K562 (cell line): Measurements from ENCODE around the gene RABEPK. TPM values are rescaled to one million over a fixed set of nuclear protein-coding genes. Genes with fewer than 3 reads are reported as not detected.

Source experiments
- ATAC-seq: fragments of 200-7000 bp; cut with Tn5 transposase; 3 replicates; pipeline ENCODE4 v1.9.1; 2020; ENCODE audit warnings: moderate library complexity
- BruUV-seq: library from RNA; stranded (reverse); fragments of 400-500 nt; replicated peaks from 2 replicates; lab custom pipeline; 2021; lab: Mats Ljungman, UMichigan
- CTCF ChIA-PET: fragments of 300-600 bp; formaldehyde crosslinking; extraction: SDS; loops from one replicate; lab custom pipeline; 2021; ENCODE audit warnings: low intra/inter-chr PET ratio; lab: Yijun Ruan, JAX
- POLR2A ChIA-PET: fragments of 300-600, 350-650 bp; sonication (Branson Sonifier 250); formaldehyde crosslinking; extraction: SDS; loops from one replicate; lab custom pipeline; 2021; ENCODE audit warnings: antibody characterized with exemption, inconsistent platforms; lab: Yijun Ruan, JAX
- DNase-seq, 4 experiments: peaks; one replicate each; pipeline versions ENCODE4 v3.0.0 to v3.0.0-alpha.2; 2011 to 2018; ENCODE audit warnings: low spot score in 3 of 4, mixed read lengths in 3 of 4; ENCODE audit errors: extremely low read depth in 1 of 4
- FAIRE-seq: peaks from 2 replicates; lab custom pipeline; 2011; peaks lifted over from hg19 to GRCh38; lab: Jason Lieb, UNC
- H2AFZ ChIP-seq: 2 replicates; pipeline ENCODE4 v1.6.0; 2011; ENCODE audit warnings: low read depth, low read length, control low read depth, inconsistent platforms
- H3K27ac ChIP-seq: fragments of 200-600 bp; 3 replicates; pipeline ENCODE4 v1.8.0; 2011; ENCODE audit warnings: low read depth, mild to moderate bottlenecking, control low read depth, inconsistent platforms, low read length, moderate library complexity, mixed read lengths; ENCODE audit errors: extremely low read depth
- H3K27me3 ChIP-seq, 2 experiments: fragments of 300-600 bp in 1 of 2; 2 replicates in 1 of 2; 3 replicates in 1 of 2; pipeline versions ENCODE4 v1.6.0 to v1.8.0; 2011; ENCODE audit warnings: inconsistent platforms in 2 of 2, low read length in 2 of 2, mild to moderate bottlenecking in 1 of 2, mixed read lengths in 1 of 2, moderate library complexity in 1 of 2; ENCODE audit not compliant: control insufficient read depth in 2 of 2, insufficient read depth in 2 of 2
- H3K36me3 ChIP-seq: fragments of 300-600 bp; 3 replicates; pipeline ENCODE4 v1.8.0; 2011; ENCODE audit warnings: mild to moderate bottlenecking, low read length, inconsistent platforms; ENCODE audit not compliant: control insufficient read depth, insufficient read depth
- H3K4me1 ChIP-seq, 2 experiments: fragments of 200-600 bp in 1 of 2; replicated peaks in 1 of 2; 2 replicates in 1 of 2; 3 replicates in 1 of 2; pipeline versions ENCODE4 v1.5.1 to v1.8.0; 2011; ENCODE audit warnings: inconsistent platforms in 2 of 2, low read length in 2 of 2, mild to moderate bottlenecking in 1 of 2, mixed read lengths in 1 of 2, moderate library complexity in 1 of 2; ENCODE audit not compliant: control insufficient read depth in 2 of 2, insufficient read depth in 2 of 2
- H3K4me2 ChIP-seq: 2 replicates; pipeline ENCODE4 v1.6.1; 2011; ENCODE audit warnings: low read length, control low read depth, inconsistent platforms, mixed read lengths; ENCODE audit not compliant: insufficient read depth
- H3K4me3 ChIP-seq: fragments of 200-600 bp; sonication (generic), shearing (Covaris generic); 2 replicates; pipeline ENCODE4 v1.5.1; 2016; ENCODE audit warnings: control low read depth, inconsistent platforms
- H3K79me2 ChIP-seq: fragments of 200-600 bp; 3 replicates; pipeline ENCODE4 v1.8.0; 2011; ENCODE audit warnings: low read length, inconsistent platforms; ENCODE audit not compliant: control insufficient read depth, insufficient read depth
- H3K9ac ChIP-seq, 2 experiments: 2 replicates each; pipeline versions ENCODE4 v1.6.0 to v1.6.1; 2011; ENCODE audit warnings: low read depth in 2 of 2, low read length in 2 of 2, control low read depth in 1 of 2, inconsistent platforms in 1 of 2, mild to moderate bottlenecking in 1 of 2, mixed read lengths in 1 of 2; ENCODE audit not compliant: insufficient read depth in 1 of 2
- H3K9me1 ChIP-seq: one replicate; pipeline ENCODE4 v1.6.0; 2011; ENCODE audit warnings: inconsistent platforms, mild to moderate bottlenecking, low read length, moderate library complexity; ENCODE audit not compliant: control insufficient read depth, insufficient read depth
- H3K9me3 ChIP-seq: replicated peaks from 2 replicates; pipeline ENCODE4 v1.5.1; 2011; ENCODE audit warnings: low read depth, low read length, inconsistent platforms; ENCODE audit not compliant: control insufficient read depth, insufficient read depth
- H4K20me1 ChIP-seq: replicated peaks from 2 replicates; pipeline ENCODE4 v1.6.1; 2011; ENCODE audit warnings: low read length, inconsistent platforms, mixed read lengths; ENCODE audit not compliant: control insufficient read depth, insufficient read depth
- ESRRA ChIP-seq: fragments of 450-650 bp; IDR thresholded peaks from 2 replicates; pipeline ENCODE4 v1.6.1; 2014; ENCODE audit warnings: low read depth, mild to moderate bottlenecking, moderate library complexity, borderline replicate concordance
- GABPB2 ChIP-seq: fragments of 250-450 bp; sonication (Bioruptor Pico); conservative IDR thresholded peaks from 2 replicates; pipeline ENCODE4 v1.5.1; 2021; ENCODE audit warnings: mild to moderate bottlenecking
- MYC ChIP-seq, 2 experiments: fragments of 250-450 bp in 1 of 2; sonication (Bioruptor Pico) in 1 of 2; IDR thresholded peaks; 2 replicates each; pipeline versions ENCODE4 v1.5.1 to v1.6.1; 2012 to 2021; ENCODE audit warnings: low read depth in 2 of 2, borderline replicate concordance in 1 of 2, improper control_type of control experiment in 1 of 2, low read length in 1 of 2, mild to moderate bottlenecking in 1 of 2, moderate library complexity in 1 of 2
- PTBP1 ChIP-seq: fragments of 200-400 bp; formaldehyde crosslinking; IDR thresholded peaks from 2 replicates; pipeline ENCODE4 v1.6.1; 2017; ENCODE audit warnings: low read depth, low read length
- RUNX1 ChIP-seq: sonication (generic); IDR thresholded peaks from 2 replicates; pipeline ENCODE4 v1.6.1; 2016; ENCODE audit warnings: antibody characterized with exemption, low read depth
- SIN3A ChIP-seq, 2 experiments: fragments of 150-350 bp in 1 of 2; IDR thresholded peaks; 2 replicates each; pipeline ENCODE4 v1.6.1; 2011 to 2016; ENCODE audit warnings: borderline replicate concordance in 2 of 2, low read depth in 2 of 2, low read length in 2 of 2, mild to moderate bottlenecking in 2 of 2, moderate library complexity in 2 of 2; ENCODE audit not compliant: control insufficient read depth in 1 of 2
- WGBS: fragments of 100-300 bp; shearing (Covaris generic); methylation state at CpG from one replicate; pipeline ENCODE4 v1.1.6; 2016; ENCODE audit warnings: low coverage, mixed read lengths; ENCODE audit not compliant: insufficient coverage; ENCODE audit errors: missing lambda C conversion rate; 5-methylcytosine and 5-hydroxymethylcytosine counted together
- in situ Hi-C: fragments of 300-500 bp; cut with MboI; formaldehyde crosslinking; loops from 4 replicates; pipeline ENCODE4 v1.15.0; 2018; ENCODE audit warnings: inconsistent platforms, mixed read lengths
- intact Hi-C: fragments of 100-400 bp; cut with micrococcal nuclease; formaldehyde crosslinking; loops from 2 replicates; pipeline ENCODE4 v1.14.2; 2022
- polyA plus RNA-seq, 8 experiments: library from polyadenylated mRNA; depleted of rRNA in 4 of 8; stranded (reverse) in 5 of 8; unstranded in 3 of 8; fragments of >200 nt; fragmentation: Nextera tagmentation in 2 of 8; fragmentation: Illumina TruSeq in 1 of 8; extraction: Ambion mirVana in 2 of 8; extraction: Trizol in 1 of 8; gene quantifications; 2 replicates each; pipeline versions ENCODE4 v1.2.1 to v1.2.3, GENCODE V29; 2011 to 2014; ENCODE audit warnings: inconsistent platforms in 1 of 8, missing spikeins in 1 of 8
- total RNA-seq, 7 experiments: library from RNA; depleted of rRNA in 6 of 7; stranded (reverse); fragments of >200 nt in 6 of 7; fragmentation: Illumina TruSeq in 2 of 7; extraction: Trizol in 2 of 7; gene quantifications; 2 replicates each; pipeline versions ENCODE4 v1.2.1 to v1.2.3, GENCODE V29; 2011 to 2021; ENCODE audit warnings: low replicate concordance in 1 of 7
- TF ChIP-seq, protein P1 (sequence below): IDR thresholded peaks from 2 replicates; pipeline ENCODE4 v1.6.1; 2012; ENCODE audit warnings: low read depth, low read length, improper control_type of control experiment, borderline replicate concordance
- TF ChIP-seq, protein P2 (sequence below): fragments of 250-450 bp; sonication (Bioruptor Pico); IDR thresholded peaks from 2 replicates; pipeline ENCODE4 v1.8.0; 2021; ENCODE audit warnings: borderline replicate concordance, mild to moderate bottlenecking, moderate library complexity; ENCODE audit not compliant: poor library complexity, severe bottlenecking
- TF ChIP-seq, protein P3 (sequence below): sonication (generic); formaldehyde crosslinking; IDR thresholded peaks from 2 replicates; pipeline ENCODE4 v1.8.1; 2023; ENCODE audit warnings: mild to moderate bottlenecking, missing genetic modification reagents
- TF ChIP-seq, protein P4 (sequence below): fragments of 250-450 bp; sonication (Bioruptor Pico); IDR thresholded peaks from 2 replicates; pipeline ENCODE4 v1.5.0; 2021; ENCODE audit warnings: mild to moderate bottlenecking, moderate library complexity
- TF ChIP-seq, protein P5 (sequence below): fragments of 450-650 bp; formaldehyde crosslinking; conservative IDR thresholded peaks from 2 replicates; pipeline ENCODE4 v1.4.0; 2022; ENCODE audit warnings: mild to moderate bottlenecking, missing genetic modification characterization

Gene RABEPK
- total and polyA plus RNA-seq, 9 of the 15 experiments (the other 6 are each of a cell fraction or from before 2014, with no cell fraction given) = 38.3 to 113 (median 52.8) TPM

DNA sequence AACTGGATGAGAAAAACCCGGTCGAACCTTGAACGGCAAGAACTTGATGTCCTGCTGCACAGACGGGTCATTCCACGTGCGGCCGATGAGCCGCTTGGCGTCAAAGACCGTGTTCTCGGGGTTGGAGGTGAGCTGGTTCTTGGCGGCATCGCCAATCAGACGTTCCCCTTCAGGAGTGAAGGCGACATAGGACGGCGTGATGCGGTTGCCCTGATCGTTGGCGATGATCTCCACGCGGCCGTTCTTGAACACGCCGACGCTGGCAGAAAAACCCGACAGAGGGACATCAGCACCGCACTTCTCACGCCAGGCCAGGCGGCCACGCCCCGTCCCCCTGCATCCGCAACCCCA is 40.3 kb downstream of the RABEPK start:
- WGBS = under 1% methylated on average over 32 of the region's 33 CpGs
- Histone ChIP-seq H3K79me2 (peaks cover 66% of the 10 kb centered on the region), H3K9ac (peak overlapping the region; percentile 96), H2AFZ (peak overlapping the region; percentile 40; the same call in 1 of the 2 replicates), H3K27ac (peak overlapping the region; percentile 94), H3K4me3 (peak overlapping the region; percentile 92), H3K4me1 (peaks cover 20 to 31% of the 10 kb centered on the region in 2 experiments; a peak in 4 of 5 replicates), H4K20me1 (peaks cover 51% of the 10 kb centered on the region), H3K27me3 (no peaks in the 10 kb centered on the region; a peak in 1 of 5 replicates), H3K9me3 (no peaks in the 10 kb centered on the region), H3K9me1 (no peaks in the 10 kb centered on the region), H3K36me3 (peaks cover 54% of the 10 kb centered on the region), H3K4me2 (peak overlapping the region; percentile 97)
- intact Hi-C loops = loop anchor here (2.0 to 5.0 kb wide), 2 partner anchors 40 to 373 kb away; partner anchors contain the start of gene RABEPK
- in situ Hi-C loops = no loop called here
- TSS peak; percentile 58 for BruUV-seq
- POLR2A ChIA-PET = interaction anchor here (0.6 to 2.7 kb wide), 22 partner anchors 8 to 299 kb away, joined by 3 to 40 read pairs (median 6); partner anchors contain the start of gene GAPVD1
- ATAC-seq (peak; percentile 4), DNase-seq (peak; percentile 28 to 74 (median 72)), FAIRE-seq (no peak)
- CTCF ChIA-PET = no interaction called here
- TF ChIP-seq GABPB2 = peak; percentile 71; the same call in 1 of the 2 replicates
- TF ChIP-seq, protein P1, sequence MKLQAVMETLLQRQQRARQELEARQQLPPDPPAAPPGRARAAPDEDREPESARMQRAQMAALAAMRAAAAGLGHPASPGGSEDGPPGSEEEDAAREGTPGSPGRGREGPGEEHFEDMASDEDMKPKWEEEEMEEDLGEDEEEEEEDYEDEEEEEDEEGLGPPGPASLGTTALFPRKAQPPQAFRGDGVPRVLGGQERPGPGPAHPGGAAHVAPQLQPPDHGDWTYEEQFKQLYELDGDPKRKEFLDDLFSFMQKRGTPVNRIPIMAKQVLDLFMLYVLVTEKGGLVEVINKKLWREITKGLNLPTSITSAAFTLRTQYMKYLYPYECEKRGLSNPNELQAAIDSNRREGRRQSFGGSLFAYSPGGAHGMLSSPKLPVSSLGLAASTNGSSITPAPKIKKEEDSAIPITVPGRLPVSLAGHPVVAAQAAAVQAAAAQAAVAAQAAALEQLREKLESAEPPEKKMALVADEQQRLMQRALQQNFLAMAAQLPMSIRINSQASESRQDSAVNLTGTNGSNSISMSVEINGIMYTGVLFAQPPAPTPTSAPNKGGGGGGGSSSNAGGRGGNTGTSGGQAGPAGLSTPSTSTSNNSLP = no peak
- TF ChIP-seq, protein P2, sequence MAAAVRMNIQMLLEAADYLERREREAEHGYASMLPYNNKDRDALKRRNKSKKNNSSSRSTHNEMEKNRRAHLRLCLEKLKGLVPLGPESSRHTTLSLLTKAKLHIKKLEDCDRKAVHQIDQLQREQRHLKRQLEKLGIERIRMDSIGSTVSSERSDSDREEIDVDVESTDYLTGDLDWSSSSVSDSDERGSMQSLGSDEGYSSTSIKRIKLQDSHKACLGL (CRISPR knock-in tag) = peak; percentile 42
- TF ChIP-seq, protein P3, sequence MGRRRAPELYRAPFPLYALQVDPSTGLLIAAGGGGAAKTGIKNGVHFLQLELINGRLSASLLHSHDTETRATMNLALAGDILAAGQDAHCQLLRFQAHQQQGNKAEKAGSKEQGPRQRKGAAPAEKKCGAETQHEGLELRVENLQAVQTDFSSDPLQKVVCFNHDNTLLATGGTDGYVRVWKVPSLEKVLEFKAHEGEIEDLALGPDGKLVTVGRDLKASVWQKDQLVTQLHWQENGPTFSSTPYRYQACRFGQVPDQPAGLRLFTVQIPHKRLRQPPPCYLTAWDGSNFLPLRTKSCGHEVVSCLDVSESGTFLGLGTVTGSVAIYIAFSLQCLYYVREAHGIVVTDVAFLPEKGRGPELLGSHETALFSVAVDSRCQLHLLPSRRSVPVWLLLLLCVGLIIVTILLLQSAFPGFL (CRISPR knock-in tag) = peak; percentile 4; the same call in 1 of the 2 replicates
- peak; percentile 67; the same call in 1 of the 2 replicates for TF ChIP-seq RUNX1
- peak; percentile 51; the same call in 1 of the 2 replicates for TF ChIP-seq MYC (IDR thresholded peaks at IDR 0.05; ENCODE audit: low read depth, low read length)
- TF ChIP-seq MYC (CRISPR knock-in tag; IDR thresholded peaks at IDR 0.05; ENCODE audit: borderline replicate concordance, low read depth) = 0 out of 2 replicates have a peak, but pooled peaks have one; percentile 45
- TF ChIP-seq PTBP1 = 0 out of 2 replicates have a peak, but pooled peaks have one; percentile 14
- TF ChIP-seq, protein P4, sequence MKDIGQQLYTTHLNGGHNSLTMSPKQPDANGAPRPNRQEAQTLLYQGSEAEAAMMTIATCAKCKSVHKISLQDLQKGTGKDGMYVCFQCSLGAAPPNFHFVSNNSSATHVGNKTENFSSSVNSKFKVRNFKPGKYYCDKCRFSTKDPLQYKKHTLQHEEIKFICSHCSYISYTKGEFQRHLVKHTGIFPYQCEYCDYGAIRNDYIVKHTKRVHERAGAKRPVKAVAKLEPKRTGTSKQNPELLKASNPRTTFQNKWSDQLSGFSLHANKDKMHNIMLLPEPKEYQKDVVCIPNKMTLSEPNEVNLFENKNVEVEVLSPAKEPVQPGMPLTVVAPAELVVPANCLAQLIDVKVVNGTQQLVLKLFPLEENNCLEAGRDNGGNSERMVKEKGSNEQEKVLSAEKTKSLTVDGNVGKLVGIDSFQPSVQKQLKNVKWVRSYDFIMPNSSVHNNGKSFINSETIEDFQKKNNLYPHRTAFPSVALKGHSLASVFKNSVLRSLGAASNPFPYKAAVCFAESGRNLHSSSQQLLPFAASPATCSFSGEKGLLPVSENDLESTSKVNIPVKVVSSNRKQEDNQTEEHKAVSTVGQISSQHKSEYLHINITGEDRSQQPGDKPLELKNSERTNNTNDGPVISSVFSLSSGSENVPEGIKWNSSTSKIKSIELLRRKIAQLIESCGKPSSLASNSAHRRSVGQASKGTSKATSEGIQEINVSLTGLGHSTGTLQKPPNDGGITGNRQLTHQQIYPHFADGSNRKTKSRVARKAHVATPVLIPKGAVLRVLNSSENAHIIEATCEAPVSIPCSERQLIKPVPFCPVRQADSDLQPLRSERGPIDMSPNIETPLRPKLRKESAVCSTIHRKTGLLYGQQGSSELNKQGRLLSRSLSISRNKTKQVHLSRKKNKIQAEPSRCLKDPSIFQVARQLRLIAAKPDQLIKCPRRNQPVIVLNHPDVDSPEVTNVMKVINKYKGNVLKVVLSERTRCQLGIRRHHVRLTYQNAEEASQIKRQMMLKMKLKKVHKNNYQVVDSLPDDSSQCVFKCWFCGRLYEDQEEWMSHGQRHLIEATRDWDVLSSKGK (CRISPR knock-in tag) = no peak
- TF ChIP-seq, protein P5, sequence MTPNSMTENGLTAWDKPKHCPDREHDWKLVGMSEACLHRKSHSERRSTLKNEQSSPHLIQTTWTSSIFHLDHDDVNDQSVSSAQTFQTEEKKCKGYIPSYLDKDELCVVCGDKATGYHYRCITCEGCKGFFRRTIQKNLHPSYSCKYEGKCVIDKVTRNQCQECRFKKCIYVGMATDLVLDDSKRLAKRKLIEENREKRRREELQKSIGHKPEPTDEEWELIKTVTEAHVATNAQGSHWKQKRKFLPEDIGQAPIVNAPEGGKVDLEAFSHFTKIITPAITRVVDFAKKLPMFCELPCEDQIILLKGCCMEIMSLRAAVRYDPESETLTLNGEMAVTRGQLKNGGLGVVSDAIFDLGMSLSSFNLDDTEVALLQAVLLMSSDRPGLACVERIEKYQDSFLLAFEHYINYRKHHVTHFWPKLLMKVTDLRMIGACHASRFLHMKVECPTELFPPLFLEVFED (CRISPR knock-in tag) = no peak
- TF ChIP-seq ESRRA = no peak
- TF ChIP-seq SIN3A (IDR thresholded peaks at IDR 0.05; ENCODE audit: borderline replicate concordance in 2 of 2, control insufficient read depth in 1 of 2, low read depth in 2 of 2, low read length in 2 of 2) = peak; percentile 67 to 83; a peak in 2 of 4 replicates
